ENCODE data around the gene NUCB1.
"Not testable (repeated sequence)": the region's sequence is repeated elsewhere in the genome, so short reads cannot be mapped to it uniquely, and the experiment has no call there.

NUCB1 gene

DNA sequence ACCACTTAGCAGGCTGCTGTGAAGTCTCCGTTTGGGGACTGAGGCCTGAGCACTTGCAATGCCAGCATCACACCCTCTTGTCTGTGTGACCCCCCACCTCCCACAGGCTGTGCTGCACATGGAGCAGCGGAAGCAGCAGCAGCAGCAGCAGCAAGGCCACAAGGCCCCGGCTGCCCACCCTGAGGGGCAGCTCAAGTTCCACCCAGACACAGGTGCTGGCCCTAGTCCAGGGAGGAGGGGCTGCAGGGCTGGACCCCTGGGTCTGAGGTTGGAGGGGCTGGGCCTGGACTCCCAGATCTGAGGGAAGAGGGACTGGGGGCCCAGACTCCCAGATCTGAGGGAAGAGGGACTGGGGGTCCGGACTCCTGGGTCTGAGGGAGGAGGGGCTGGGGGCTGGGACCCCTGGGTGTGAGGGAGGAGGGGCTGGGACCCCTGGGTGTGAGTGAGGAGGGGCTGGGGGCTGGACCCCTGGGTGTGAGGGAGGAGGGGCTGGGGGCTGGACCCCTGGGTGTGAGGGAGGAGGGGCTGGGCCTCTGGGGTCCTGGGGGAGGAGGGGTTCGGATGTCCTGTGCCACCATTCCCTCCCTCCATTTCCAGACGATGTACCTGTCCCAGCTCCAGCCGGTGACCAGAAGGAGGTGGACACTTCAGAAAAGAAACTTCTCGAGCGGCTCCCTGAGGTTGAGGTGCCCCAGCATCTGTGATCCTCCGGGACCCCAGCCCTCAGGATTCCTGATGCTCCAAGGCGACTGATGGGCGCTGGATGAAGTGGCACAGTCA lies 21.8 kb downstream of the NUCB1 start:
- Histone ChIP-seq H3K36me3 (ENCODE audit: control insufficient read depth in 4 of 4, insufficient read depth in 4 of 4, low read length in 3 of 4) (peaks cover 2 to 50% (median 28%) of the 10 kb centered on the region in 4 experiments), H3K27ac (ENCODE audit: insufficient read depth in 1 of 2, low read depth in 1 of 2, low read length in 2 of 2, poor library complexity in 1 of 2, severe bottlenecking in 2 of 2) (no peak overlapping the region), H3K27me3 (replicated peaks in 2 of 5; ENCODE audit: control insufficient read depth in 4 of 5, insufficient read depth in 5 of 5, low read length in 4 of 5) (no peaks in the 10 kb centered on the region), H3K4me3 (ENCODE audit: control insufficient read depth in 1 of 7, extremely low read depth in 1 of 7, insufficient read depth in 4 of 7, low read depth in 2 of 7, low read length in 6 of 7) (no peak overlapping the region), H3K4me1 (ENCODE audit: control extremely low read depth in 1 of 4, control insufficient read depth in 4 of 4, insufficient read depth in 4 of 4, low read length in 3 of 4) (peaks cover 0 to 1% (median under 1%) of the 10 kb centered on the region in 4 experiments), H3K9me3 (ENCODE audit: control extremely low read depth in 1 of 5, control insufficient read depth in 4 of 5, insufficient read depth in 2 of 5, low read depth in 1 of 5, low read length in 4 of 5) (no peaks in the 10 kb centered on the region)
- POLR2A ChIA-PET: no interaction called here
- no peak for DNase-seq
- CTCF ChIA-PET: interaction anchor here (1.1 kb wide), 1 partner anchor 10 kb away, joined by 4 read pairs; no protein-coding TSS in a partner anchor
- 95% methylated on average over 11 of the region's 12 CpGs for WGBS (ENCODE audit: insufficient coverage)

DNA sequence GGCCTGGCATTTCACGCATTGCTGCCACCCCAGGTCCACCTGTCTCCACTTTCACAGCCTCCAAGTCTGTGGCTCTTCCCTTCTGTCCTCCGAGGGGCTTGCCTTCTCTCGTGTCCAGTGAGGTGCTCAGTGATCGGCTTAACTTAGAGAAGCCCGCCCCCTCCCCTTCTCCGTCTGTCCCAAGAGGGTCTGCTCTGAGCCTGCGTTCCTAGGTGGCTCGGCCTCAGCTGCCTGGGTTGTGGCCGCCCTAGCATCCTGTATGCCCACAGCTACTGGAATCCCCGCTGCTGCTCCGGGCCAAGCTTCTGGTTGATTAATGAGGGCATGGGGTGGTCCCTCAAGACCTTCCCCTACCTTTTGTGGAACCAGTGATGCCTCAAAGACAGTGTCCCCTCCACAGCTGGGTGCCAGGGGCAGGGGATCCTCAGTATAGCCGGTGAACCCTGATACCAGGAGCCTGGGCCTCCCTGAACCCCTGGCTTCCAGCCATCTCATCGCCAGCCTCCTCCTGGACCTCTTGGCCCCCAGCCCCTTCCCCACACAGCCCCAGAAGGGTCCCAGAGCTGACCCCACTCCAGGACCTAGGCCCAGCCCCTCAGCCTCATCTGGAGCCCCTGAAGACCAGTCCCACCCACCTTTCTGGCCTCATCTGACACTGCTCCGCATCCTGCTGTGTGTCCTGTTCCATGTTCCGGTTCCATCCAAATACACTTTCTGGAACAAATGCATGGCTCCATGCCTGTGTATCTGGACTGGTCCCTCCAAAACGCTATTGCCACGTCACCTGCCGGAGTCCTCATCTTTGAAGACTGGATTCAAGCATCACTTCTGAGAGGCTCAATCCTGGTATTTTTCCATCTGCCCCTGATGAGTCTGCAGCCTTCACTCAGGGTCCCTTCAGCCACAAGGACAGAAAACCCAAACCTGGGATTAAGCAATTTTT lies 22.7 kb downstream of the NUCB1 start:
- DNase-seq: no peak
- no peaks in the 10 kb centered on the region for H3K27me3 ChIP-seq (replicated peaks in 2 of 5; ENCODE audit: control insufficient read depth in 4 of 5, insufficient read depth in 5 of 5, low read length in 4 of 5)
- ChIA-PET POLR2A (no interaction called here), CTCF (interaction anchor here (0.6 kb wide), 1 partner anchor 8 kb away, joined by 3 read pairs; no protein-coding TSS in a partner anchor)
- peaks cover 0 to 4% (median 1%) of the 10 kb centered on the region in 4 experiments for H3K4me1 ChIP-seq (ENCODE audit: control extremely low read depth in 1 of 4, control insufficient read depth in 4 of 4, insufficient read depth in 4 of 4, low read length in 3 of 4)
- H3K36me3 ChIP-seq (ENCODE audit: control insufficient read depth in 4 of 4, insufficient read depth in 4 of 4, low read length in 3 of 4): peaks cover 2 to 45% (median 28%) of the 10 kb centered on the region in 4 experiments
- no peak overlapping the region for H3K27ac ChIP-seq (ENCODE audit: insufficient read depth in 1 of 2, low read depth in 1 of 2, low read length in 2 of 2, poor library complexity in 1 of 2, severe bottlenecking in 2 of 2)
- no peaks in the 10 kb centered on the region for H3K9me3 ChIP-seq (ENCODE audit: control extremely low read depth in 1 of 5, control insufficient read depth in 4 of 5, insufficient read depth in 2 of 5, low read depth in 1 of 5, low read length in 4 of 5)
- WGBS (ENCODE audit: insufficient coverage): over 99% methylated on average over 14 of the region's 18 CpGs
- H3K4me3 ChIP-seq (ENCODE audit: control insufficient read depth in 1 of 7, extremely low read depth in 1 of 7, insufficient read depth in 4 of 7, low read depth in 2 of 7, low read length in 6 of 7): no peak overlapping the region

DNA sequence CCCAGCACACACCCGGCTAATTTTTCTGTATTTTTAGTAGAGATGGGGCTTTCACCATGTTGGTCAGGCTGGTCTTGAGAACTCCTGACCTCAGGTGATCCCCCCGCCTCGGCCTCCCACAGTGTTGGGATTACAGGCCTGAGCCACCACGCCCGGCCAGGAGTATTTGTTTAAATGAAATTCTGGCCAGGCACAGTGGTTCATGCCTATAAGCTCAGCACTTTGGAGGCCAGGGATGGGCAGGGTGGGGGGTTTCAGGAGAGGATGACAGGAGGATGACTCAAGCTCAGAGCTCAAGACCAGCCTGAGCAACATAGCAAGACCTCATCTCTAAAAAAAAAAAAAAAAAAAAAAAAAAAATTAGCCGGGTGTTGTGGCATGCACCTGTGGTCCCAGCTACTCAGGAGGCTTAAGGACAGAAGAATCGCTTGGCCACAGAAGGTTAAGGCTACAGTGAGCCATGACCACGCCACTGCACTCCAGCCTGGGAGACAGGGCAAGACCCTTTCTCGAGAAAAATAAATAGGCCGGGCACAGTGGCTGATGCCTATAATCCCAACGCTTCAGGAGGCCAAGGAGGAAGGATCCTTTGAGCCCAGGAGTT lies 25.2 kb downstream of the NUCB1 start:
- ChIA-PET CTCF (interaction anchor here (1.0 to 1.4 kb wide), 3 partner anchors 9 to 45 kb away, joined by 3 to 6 read pairs (median 3); no protein-coding TSS in a partner anchor), POLR2A (interaction anchor here (0.6 to 1.0 kb wide), 2 partner anchors 42 to 68 kb away, joined by 3 read pairs; partner anchors contain the start of gene GYS1)
- Histone ChIP-seq H3K9me3 (ENCODE audit: control extremely low read depth in 1 of 5, control insufficient read depth in 4 of 5, insufficient read depth in 2 of 5, low read depth in 1 of 5, low read length in 4 of 5) (no peaks in the 10 kb centered on the region), H3K36me3 (ENCODE audit: control insufficient read depth in 4 of 4, insufficient read depth in 4 of 4, low read length in 3 of 4) (peaks cover 2 to 26% (median 19%) of the 10 kb centered on the region in 4 experiments), H3K27ac (ENCODE audit: insufficient read depth in 1 of 2, low read depth in 1 of 2, low read length in 2 of 2, poor library complexity in 1 of 2, severe bottlenecking in 2 of 2) (no peak overlapping the region), H3K4me1 (ENCODE audit: control extremely low read depth in 1 of 4, control insufficient read depth in 4 of 4, insufficient read depth in 4 of 4, low read length in 3 of 4) (peaks cover 0 to 4% (median 1%) of the 10 kb centered on the region in 4 experiments), H3K27me3 (replicated peaks in 2 of 5; ENCODE audit: control insufficient read depth in 4 of 5, insufficient read depth in 5 of 5, low read length in 4 of 5) (no peaks in the 10 kb centered on the region), H3K4me3 (ENCODE audit: control insufficient read depth in 1 of 7, extremely low read depth in 1 of 7, insufficient read depth in 4 of 7, low read depth in 2 of 7, low read length in 6 of 7) (no peak overlapping the region)
- WGBS (ENCODE audit: insufficient coverage): 95% methylated on average over 5 of the region's 11 CpGs
- no peak for DNase-seq

DNA sequence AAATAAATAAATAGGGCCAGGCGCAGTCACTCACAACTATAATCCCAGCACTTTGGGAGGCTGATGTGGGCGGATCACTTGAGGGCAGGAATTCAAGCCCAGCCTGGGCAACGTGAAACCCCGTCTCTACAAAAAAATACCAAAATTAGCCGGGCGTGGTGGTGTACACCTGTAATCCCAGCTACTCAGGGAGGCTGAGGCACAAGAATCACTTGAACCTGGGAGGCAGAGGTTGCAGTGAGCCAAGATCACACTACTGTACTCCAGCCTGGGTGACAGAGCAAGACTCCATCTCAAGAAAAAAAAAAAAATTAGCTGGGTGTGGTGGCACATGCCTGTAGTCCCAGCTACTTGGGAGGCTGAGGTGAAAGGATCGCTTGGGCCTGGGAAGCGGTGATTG lies 25.8 kb downstream of the NUCB1 start:
- POLR2A ChIA-PET: interaction anchor here (0.6 to 1.0 kb wide), 2 partner anchors 42 to 67 kb away, joined by 3 read pairs; partner anchors contain the start of gene GYS1
- H3K4me3 ChIP-seq (ENCODE audit: control insufficient read depth in 1 of 7, extremely low read depth in 1 of 7, insufficient read depth in 4 of 7, low read depth in 2 of 7, low read length in 6 of 7); DNase-seq; H3K9me3 ChIP-seq (ENCODE audit: control extremely low read depth in 1 of 5, control insufficient read depth in 4 of 5, insufficient read depth in 2 of 5, low read depth in 1 of 5, low read length in 4 of 5); H3K27ac ChIP-seq (ENCODE audit: insufficient read depth in 1 of 2, low read depth in 1 of 2, low read length in 2 of 2, poor library complexity in 1 of 2, severe bottlenecking in 2 of 2); H3K4me1 ChIP-seq (ENCODE audit: control extremely low read depth in 1 of 4, control insufficient read depth in 4 of 4, insufficient read depth in 4 of 4, low read length in 3 of 4); H3K27me3 ChIP-seq (replicated peaks in 2 of 5; ENCODE audit: control insufficient read depth in 4 of 5, insufficient read depth in 5 of 5, low read length in 4 of 5): not testable (repeated sequence)
- 98% methylated on average over 6 of the region's 8 CpGs for WGBS (ENCODE audit: insufficient coverage)
- CTCF ChIA-PET: interaction anchor here (1.0 to 1.9 kb wide), 3 partner anchors 9 to 40 kb away, joined by 3 to 6 read pairs (median 5); no protein-coding TSS in a partner anchor
- peaks cover 2 to 22% (median 15%) of the 10 kb centered on the region in 4 experiments for H3K36me3 ChIP-seq (ENCODE audit: control insufficient read depth in 4 of 4, insufficient read depth in 4 of 4, low read length in 3 of 4)

DNA sequence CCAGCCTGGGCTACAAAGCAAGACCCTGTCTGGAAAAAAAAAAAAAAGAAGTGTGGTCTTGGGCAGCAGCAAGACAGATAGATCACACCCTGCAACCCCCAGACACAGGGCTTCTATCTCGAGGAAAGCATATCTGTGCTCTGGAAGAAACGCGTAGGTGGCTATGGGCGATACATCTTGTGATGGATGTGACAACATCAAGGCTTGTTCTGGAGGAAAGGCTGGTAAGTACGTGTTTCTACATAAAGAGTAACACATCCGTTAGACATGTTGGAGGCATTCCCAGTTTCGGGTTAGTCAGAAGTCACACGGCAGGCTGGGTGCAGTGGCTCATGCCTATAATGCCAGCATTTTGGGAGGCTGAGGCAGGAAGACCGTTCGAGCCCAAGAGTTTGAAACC lies 26.8 kb downstream of the NUCB1 start:
- Histone ChIP-seq H3K27ac (ENCODE audit: insufficient read depth in 1 of 2, low read depth in 1 of 2, low read length in 2 of 2, poor library complexity in 1 of 2, severe bottlenecking in 2 of 2) (no peak overlapping the region), H3K27me3 (replicated peaks in 2 of 5; ENCODE audit: control insufficient read depth in 4 of 5, insufficient read depth in 5 of 5, low read length in 4 of 5) (no peaks in the 10 kb centered on the region), H3K9me3 (ENCODE audit: control extremely low read depth in 1 of 5, control insufficient read depth in 4 of 5, insufficient read depth in 2 of 5, low read depth in 1 of 5, low read length in 4 of 5) (no peaks in the 10 kb centered on the region), H3K36me3 (ENCODE audit: control insufficient read depth in 4 of 4, insufficient read depth in 4 of 4, low read length in 3 of 4) (peaks cover 0 to 13% (median 6%) of the 10 kb centered on the region in 4 experiments), H3K4me1 (ENCODE audit: control extremely low read depth in 1 of 4, control insufficient read depth in 4 of 4, insufficient read depth in 4 of 4, low read length in 3 of 4) (peaks cover 0 to 4% (median 1%) of the 10 kb centered on the region in 4 experiments), H3K4me3 (ENCODE audit: control insufficient read depth in 1 of 7, extremely low read depth in 1 of 7, insufficient read depth in 4 of 7, low read depth in 2 of 7, low read length in 6 of 7) (peak overlapping the region in 1 of 7 experiments; percentile 61)
- peak; percentile 12 to 38 (median 27) for DNase-seq
- POLR2A ChIA-PET: no interaction called here
- 37% methylated on average over 6 of the region's 10 CpGs for WGBS (ENCODE audit: insufficient coverage)
- CTCF ChIA-PET: interaction anchor here (0.7 to 1.9 kb wide), 2 partner anchors 10 to 26 kb away, joined by 3 to 5 read pairs; no protein-coding TSS in a partner anchor

DNA sequence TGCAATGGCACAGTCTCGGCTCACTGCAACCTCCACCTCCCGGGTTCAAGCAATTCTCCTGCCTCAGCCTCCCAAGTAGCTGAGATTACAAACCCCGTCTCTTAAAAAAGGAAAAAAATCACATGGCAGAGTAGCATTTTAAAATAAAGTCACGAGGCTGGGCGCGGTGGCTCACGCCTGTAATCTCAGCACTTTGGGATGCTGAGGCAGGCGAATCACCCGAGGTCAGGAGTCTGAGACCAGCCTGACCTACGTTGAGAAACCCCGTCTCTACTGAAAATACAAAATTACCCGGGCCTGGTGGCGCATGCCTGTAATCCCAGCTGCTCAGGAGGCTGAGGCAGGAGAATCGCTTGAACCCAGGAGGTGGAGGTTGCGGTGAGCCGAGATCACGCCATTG lies 27.6 kb downstream of the NUCB1 start:
- WGBS (ENCODE audit: insufficient coverage): 95% methylated on average over 12 of the region's 17 CpGs
- POLR2A ChIA-PET: not testable (repeated sequence)
- CTCF ChIA-PET: interaction anchor here (1.9 kb wide), 1 partner anchor 11 kb away, joined by 5 read pairs; no protein-coding TSS in a partner anchor

More for the DNA sequence above, 27.6 kb downstream of the NUCB1 start:
- H3K4me1 ChIP-seq (ENCODE audit: control extremely low read depth in 1 of 4, control insufficient read depth in 4 of 4, insufficient read depth in 4 of 4, low read length in 3 of 4); H3K27ac ChIP-seq (ENCODE audit: insufficient read depth in 1 of 2, low read depth in 1 of 2, low read length in 2 of 2, poor library complexity in 1 of 2, severe bottlenecking in 2 of 2); H3K36me3 ChIP-seq (ENCODE audit: control insufficient read depth in 4 of 4, insufficient read depth in 4 of 4, low read length in 3 of 4); H3K27me3 ChIP-seq (replicated peaks in 2 of 5; ENCODE audit: control insufficient read depth in 4 of 5, insufficient read depth in 5 of 5, low read length in 4 of 5); H3K4me3 ChIP-seq (ENCODE audit: control insufficient read depth in 1 of 7, extremely low read depth in 1 of 7, insufficient read depth in 4 of 7, low read depth in 2 of 7, low read length in 6 of 7); DNase-seq; H3K9me3 ChIP-seq (ENCODE audit: control extremely low read depth in 1 of 5, control insufficient read depth in 4 of 5, insufficient read depth in 2 of 5, low read depth in 1 of 5, low read length in 4 of 5): not testable (repeated sequence)

Data from common myeloid progenitor, CD34-positive (primary cell).